RWPE2 (cell line): ENCODE measurements around the gene RHOJ.

Experiments
- ATAC-seq: fragments of 200-7000 bp; cut with Tn5 transposase; 3 replicates; pipeline ENCODE4 v1.9.1; 2021; ENCODE audit warnings: low read depth
- DNase-seq: peaks from one replicate; pipeline ENCODE4 v3.0.0-alpha.2; 2020; ENCODE audit warnings: low spot score
- H3K27ac ChIP-seq: fragments of 450-650 bp; 2 replicates; pipeline ENCODE4 v1.5.1; 2017; ENCODE audit warnings: mild to moderate bottlenecking; ENCODE audit not compliant: poor library complexity, severe bottlenecking
- H3K27me3 ChIP-seq: fragments of 250-450 bp; sonication (Bioruptor Pico); 2 replicates; pipeline ENCODE4 v1.5.1; 2021; ENCODE audit warnings: mild to moderate bottlenecking, moderate library complexity; ENCODE audit not compliant: insufficient read depth, poor library complexity, severe bottlenecking
- H3K36me3 ChIP-seq: fragments of 250-450 bp; sonication (Bioruptor Pico); 2 replicates; pipeline ENCODE4 v1.5.1; 2020; ENCODE audit warnings: low read depth, mild to moderate bottlenecking, moderate library complexity
- H3K4me1 ChIP-seq: fragments of 250-450 bp; sonication (Bioruptor Pico); 2 replicates; pipeline ENCODE4 v1.5.1; 2021; ENCODE audit warnings: mild to moderate bottlenecking, moderate library complexity; ENCODE audit not compliant: insufficient read depth, poor library complexity, severe bottlenecking
- H3K4me3 ChIP-seq: fragments of 250-450 bp; sonication (Bioruptor Pico); 2 replicates; pipeline ENCODE4 v1.5.1; 2021; ENCODE audit warnings: mild to moderate bottlenecking, moderate library complexity; ENCODE audit not compliant: severe bottlenecking
- H3K9me3 ChIP-seq: fragments of 250-450 bp; sonication (Bioruptor Pico); 2 replicates; pipeline ENCODE4 v1.5.1; 2021; ENCODE audit warnings: mild to moderate bottlenecking, moderate library complexity; ENCODE audit not compliant: severe bottlenecking
- TF ChIP-seq, protein P1 (sequence below): fragments of 450-650 bp; IDR thresholded peaks from one replicate; pipeline ENCODE4 v1.5.1; 2017; ENCODE audit warnings: mild to moderate bottlenecking, moderate library complexity; ENCODE audit not compliant: poor library complexity, severe bottlenecking

RHOJ gene

DNA sequence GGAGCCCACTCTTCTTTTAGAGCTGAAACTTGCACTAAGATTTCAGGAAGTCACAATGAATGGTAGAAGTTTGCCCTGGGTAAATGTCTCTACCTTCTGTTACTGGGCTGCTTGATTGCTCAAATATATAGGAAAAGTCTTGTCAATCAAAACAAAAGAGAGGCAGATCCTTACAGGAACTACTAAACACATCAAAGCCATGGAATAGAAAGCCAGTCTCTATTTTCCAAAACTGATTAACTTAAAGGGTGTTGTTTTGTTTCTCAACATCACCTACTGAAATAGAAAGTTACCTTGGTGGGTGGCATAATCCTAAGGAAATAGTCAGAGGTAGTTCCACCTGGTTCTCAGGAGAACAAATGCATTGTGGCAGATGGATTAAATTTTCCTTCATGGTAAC is 114.6 kb downstream of the RHOJ start, which contains the start of gene GPHB5:
TSS of gene GPHB5 (minus strand) at position 101 of the 400 bp plus-strand sequence. CDS start 1,086 bp downstream, outside the sequence.
- H3K4me1 ChIP-seq: no peaks in the 10 kb centered on the region
- no peaks in the 10 kb centered on the region for H3K27me3 ChIP-seq
- DNase-seq (no peak), ATAC-seq (no peak)
- H3K4me3 ChIP-seq: no peak within 1 kb of the TSS
- H3K27ac ChIP-seq: no peak within 1 kb of the TSS
- TF ChIP-seq, protein P1, sequence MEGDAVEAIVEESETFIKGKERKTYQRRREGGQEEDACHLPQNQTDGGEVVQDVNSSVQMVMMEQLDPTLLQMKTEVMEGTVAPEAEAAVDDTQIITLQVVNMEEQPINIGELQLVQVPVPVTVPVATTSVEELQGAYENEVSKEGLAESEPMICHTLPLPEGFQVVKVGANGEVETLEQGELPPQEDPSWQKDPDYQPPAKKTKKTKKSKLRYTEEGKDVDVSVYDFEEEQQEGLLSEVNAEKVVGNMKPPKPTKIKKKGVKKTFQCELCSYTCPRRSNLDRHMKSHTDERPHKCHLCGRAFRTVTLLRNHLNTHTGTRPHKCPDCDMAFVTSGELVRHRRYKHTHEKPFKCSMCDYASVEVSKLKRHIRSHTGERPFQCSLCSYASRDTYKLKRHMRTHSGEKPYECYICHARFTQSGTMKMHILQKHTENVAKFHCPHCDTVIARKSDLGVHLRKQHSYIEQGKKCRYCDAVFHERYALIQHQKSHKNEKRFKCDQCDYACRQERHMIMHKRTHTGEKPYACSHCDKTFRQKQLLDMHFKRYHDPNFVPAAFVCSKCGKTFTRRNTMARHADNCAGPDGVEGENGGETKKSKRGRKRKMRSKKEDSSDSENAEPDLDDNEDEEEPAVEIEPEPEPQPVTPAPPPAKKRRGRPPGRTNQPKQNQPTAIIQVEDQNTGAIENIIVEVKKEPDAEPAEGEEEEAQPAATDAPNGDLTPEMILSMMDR: no peak
- H3K36me3 ChIP-seq: no peaks in the 10 kb centered on the region
- no peaks in the 10 kb centered on the region for H3K9me3 ChIP-seq

DNA sequence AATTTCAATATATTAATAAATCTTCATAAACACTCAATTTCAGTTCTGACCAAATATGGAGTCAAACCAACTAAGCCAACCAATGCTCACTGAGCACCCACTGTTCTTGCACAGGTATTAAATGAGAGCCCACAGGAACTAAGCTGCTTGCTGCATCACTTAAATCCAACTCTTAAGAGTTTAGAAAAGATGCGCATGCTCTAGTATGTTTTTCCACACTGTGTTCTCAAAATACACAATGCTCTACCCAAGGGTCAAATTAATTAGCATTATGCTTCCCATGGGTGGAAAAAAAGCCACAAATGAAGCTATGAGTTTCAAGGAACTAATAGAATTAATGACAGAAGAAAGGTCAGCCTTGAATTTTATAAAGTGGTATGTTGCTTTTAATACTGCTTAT is 118.2 kb downstream of the RHOJ start:
- TF ChIP-seq, protein P1: no peak

DNA sequence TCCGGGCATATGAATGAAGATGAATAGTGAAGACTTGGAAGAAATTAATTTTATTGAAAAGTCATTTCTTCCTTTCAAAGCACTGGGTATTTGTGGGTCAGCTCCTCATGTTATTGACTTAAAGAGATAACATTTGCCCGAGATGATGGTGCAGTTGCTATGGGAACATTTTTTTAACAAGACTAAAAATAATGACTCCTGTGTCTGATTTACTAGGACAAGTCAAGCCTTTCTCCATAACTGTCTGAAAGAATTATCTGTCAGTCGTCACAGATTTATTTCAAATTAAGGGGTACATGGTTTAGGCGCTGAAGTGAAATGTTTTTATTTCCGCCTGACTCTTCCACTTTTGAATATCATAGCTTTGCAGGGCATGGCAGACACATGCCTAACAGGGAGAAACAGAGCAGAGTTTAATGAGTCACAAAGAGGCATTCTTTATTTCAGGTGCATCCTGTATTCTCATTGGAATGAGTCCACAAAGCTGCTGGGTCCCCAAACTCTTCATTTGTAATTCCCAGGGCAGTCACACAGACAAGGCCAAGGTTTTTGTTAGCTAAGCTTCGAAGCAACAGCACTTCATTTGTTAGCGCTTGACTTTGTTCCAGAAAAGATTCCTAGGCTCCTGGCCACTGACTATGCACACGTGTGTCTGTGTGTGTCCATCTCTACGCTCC is 118.8 kb downstream of the RHOJ start:
- H3K27me3 ChIP-seq: no peaks in the 10 kb centered on the region
- no peaks in the 10 kb centered on the region for H3K4me1 ChIP-seq
- no peak for DNase-seq

More for the DNA sequence above, 118.2 kb downstream of the RHOJ start:
- no peaks in the 10 kb centered on the region for H3K36me3 ChIP-seq
- H3K4me1 ChIP-seq: no peaks in the 10 kb centered on the region
- ATAC-seq (no peak), DNase-seq (no peak)
- H3K27me3 ChIP-seq: no peaks in the 10 kb centered on the region
- no peaks in the 10 kb centered on the region for H3K9me3 ChIP-seq
- H3K4me3 ChIP-seq: no peak overlapping the region
- H3K27ac ChIP-seq: no peak overlapping the region

DNA sequence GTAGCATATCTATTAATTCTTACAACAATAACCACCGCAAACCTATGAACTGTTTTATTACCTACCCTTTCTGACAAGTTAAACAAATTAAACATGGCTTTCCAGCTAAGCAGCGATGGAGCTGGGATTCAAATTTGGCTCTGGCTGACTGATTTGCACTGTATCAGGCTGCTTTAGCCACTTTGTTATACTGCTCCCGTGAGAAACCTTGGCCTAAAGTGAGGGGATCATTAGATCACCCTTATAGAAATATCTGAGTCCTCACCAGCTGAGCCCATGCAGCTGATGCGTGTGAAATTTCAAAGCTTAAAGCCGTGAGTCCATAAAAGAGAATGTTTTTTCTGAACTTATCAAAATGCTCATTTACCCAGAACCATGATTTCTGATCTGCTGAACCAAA is 122.6 kb downstream of the RHOJ start:
- H3K27ac ChIP-seq: no peak overlapping the region
- no peak overlapping the region for H3K4me3 ChIP-seq
- no peak for ATAC-seq
- H3K27me3 ChIP-seq: no peaks in the 10 kb centered on the region
- H3K36me3 ChIP-seq: no peaks in the 10 kb centered on the region
- no peaks in the 10 kb centered on the region for H3K4me1 ChIP-seq
- TF ChIP-seq, protein P1: no peak
- no peaks in the 10 kb centered on the region for H3K9me3 ChIP-seq
- DNase-seq: no peak

More for the DNA sequence above, 118.8 kb downstream of the RHOJ start:
- TF ChIP-seq, protein P1: no peak
- ATAC-seq: peak; percentile 84
- Histone ChIP-seq H3K36me3 (no peaks in the 10 kb centered on the region), H3K4me3 (no peak overlapping the region), H3K27ac (no peak overlapping the region), H3K9me3 (no peaks in the 10 kb centered on the region)
